ENCODE data around the gene DAPK2. TPM values are rescaled to one million over a fixed set of nuclear protein-coding genes. Genes with fewer than 3 reads are reported as not detected.

The DAPK2 gene
- total RNA-seq, 1 donor, result 2.2 TPM

DNA sequence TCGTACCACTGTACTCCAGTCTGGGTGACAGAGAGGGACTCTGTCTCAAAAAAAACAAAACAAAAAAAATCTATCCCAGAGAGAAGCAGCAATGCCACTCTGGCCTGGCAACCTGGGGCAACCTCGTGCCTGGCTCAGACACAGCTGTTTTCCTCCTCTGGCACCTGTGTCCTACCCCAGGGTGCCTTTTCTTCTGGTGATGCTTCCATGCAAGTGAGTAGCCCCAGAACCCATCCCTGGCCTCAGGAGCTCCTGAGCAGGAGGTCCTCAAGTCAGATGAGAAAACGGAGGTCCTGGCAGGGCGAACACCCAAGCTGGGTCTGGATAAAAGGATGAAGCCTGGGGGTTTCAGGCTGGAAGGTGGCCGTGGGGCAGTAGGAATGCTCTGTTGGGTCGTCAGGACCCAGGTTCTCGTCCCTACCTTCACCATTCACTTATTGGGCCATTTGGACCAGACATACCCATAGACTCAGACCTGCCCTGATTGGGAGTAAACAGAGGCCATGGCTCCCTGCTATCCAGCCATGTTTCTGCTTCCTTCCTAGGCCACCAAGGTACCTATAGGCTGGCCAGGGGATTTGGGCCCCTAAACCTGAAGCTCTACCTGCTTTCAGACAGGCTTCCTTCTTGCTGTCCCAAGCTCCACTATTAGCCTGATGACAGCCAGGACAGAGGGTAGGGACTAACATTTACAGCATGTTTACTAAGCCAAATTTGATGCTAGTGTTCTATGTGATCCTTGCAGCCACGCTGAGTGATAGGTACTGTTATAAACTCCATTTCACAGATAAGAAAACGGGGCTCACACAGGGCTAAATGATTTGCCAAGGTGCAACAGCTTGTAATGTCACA, 102.2 kb downstream of the DAPK2 start:
- Histone ChIP-seq H3K9me3 (ENCODE audit: low read depth, low read length) (no peaks in the 10 kb centered on the region), H3K4me1 (ENCODE audit: insufficient read depth, low read length) (peaks cover 16% of the 10 kb centered on the region), H3K27me3 (ENCODE audit: insufficient read depth, low read length) (no peaks in the 10 kb centered on the region), H3K4me3 (ENCODE audit: low read length) (no peak overlapping the region)

DNA sequence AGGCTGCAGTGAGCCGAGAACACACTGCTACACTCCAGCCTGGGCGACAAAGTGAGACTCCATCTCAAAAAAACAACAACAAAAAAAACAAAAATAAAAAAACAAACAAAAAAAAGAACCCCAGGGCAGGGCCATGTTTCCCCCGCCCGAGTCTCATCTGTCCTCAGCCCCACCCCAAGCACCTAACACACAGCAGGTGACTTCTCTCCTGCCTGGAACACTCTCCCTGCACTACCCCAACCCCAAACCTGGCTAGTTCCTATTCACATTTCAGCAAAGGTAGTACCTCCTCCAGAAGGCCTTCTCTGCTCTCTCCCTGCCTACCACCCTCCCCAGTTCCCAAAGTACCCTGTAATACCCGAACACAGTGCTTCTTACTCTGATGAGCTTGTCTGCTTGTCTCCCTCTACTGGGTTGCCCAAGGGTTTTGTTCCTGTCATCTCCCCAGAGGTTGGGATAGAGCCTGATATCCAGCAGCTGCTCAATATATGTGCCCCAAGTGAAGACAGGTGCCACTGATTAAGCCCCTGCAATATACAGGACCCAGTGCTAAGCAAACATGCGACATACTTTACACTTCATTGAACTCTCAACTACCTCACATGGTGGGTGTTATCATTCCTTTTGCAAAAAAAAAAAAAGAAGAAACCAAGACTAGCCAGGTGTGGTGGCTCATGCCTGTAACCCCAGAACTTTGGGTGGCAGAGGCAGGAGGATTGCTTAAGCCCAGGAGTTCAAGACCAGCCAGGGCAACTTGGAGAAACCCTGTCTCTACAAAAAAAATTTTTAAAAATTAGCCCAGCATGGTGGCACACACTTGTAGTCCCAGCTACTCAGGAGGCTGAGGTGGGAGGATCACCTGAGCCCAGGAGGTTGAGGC, 103.6 kb downstream of the DAPK2 start:
- peaks cover 29% of the 10 kb centered on the region for H3K4me1 ChIP-seq (ENCODE audit: insufficient read depth, low read length)
- no peak overlapping the region for H3K4me3 ChIP-seq (ENCODE audit: low read length)
- no peaks in the 10 kb centered on the region for H3K9me3 ChIP-seq (ENCODE audit: low read depth, low read length)
- H3K27me3 ChIP-seq (ENCODE audit: insufficient read depth, low read length), result no peaks in the 10 kb centered on the region

DNA sequence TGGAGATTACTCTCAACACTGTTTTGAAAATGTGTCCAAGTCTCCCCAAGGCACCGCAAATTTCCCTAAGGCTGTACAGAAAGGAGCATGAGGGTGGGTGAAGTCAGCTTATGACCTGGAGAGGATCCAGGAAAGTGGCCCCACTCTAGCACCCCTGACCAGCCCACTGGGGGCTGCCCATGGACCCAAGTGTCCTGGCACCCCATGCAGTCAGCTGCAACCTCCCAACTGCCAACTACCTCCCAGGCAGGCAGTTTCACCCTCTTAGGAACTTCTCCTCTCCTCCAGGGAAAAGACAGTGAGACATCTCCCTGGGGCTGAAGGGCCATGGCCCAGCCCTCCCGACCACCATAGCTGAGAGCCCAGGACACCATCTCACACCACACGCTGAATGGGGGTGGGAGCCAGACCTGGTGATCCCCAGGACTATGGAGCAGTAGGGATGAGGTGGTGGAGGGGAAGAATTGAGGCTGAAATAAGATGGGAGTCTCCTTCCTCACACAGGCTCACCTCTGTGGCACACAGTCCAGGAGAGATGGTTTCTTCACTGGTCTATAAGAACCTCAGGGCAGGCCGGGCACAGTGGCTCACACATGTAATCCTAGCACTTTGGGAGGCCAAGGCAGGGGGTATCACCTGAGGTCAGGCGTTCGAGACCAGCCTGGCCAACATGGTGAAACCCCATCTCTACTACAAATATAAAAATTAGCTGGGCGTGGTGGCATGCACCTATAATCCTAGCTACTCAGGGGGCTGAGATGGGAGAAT, 104.4 kb downstream of the DAPK2 start:
- Histone ChIP-seq H3K4me3 (ENCODE audit: low read length) (no peak overlapping the region), H3K9me3 (ENCODE audit: low read depth, low read length) (no peaks in the 10 kb centered on the region)

DNA sequence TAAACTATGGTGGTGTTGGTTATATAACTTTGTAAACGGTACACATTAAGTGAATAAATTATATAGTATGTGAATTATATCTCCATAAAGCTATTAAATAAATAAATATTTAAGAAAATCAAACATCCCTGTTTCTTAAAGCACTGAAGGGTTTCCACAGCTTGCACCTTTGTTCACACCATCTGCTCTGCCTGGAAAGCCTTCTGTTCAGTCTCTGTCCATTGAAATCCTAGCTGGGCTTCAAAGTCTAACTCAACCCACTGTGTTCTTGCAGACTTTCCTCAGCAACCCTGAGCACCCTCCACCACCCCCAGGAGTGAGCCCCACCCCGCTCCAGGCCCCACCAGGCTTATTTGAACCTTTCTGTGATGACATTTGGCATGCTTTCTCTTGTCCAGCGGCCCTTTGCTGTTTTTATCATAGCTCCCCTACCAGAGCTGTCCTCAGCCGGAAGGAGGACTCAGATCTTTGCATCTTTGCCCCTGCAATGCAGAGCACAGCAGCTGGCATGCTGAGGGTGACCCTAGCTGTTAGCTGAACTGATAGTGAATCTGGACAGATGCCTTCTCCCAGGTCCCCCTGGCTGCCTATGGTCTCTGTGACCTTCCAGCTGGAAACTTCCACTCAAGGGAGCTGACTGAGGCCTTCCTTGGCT, 105.2 kb downstream of the DAPK2 start:
- Histone ChIP-seq H3K4me3 (ENCODE audit: low read length) (no peak overlapping the region), H3K9me3 (ENCODE audit: low read depth, low read length) (no peaks in the 10 kb centered on the region), H3K4me1 (ENCODE audit: insufficient read depth, low read length) (peaks cover 29% of the 10 kb centered on the region), H3K27me3 (ENCODE audit: insufficient read depth, low read length) (no peaks in the 10 kb centered on the region)

More for the DNA sequence above, 104.4 kb downstream of the DAPK2 start:
- Histone ChIP-seq H3K27me3 (ENCODE audit: insufficient read depth, low read length) (no peaks in the 10 kb centered on the region), H3K4me1 (ENCODE audit: insufficient read depth, low read length) (peaks cover 29% of the 10 kb centered on the region)

DNA sequence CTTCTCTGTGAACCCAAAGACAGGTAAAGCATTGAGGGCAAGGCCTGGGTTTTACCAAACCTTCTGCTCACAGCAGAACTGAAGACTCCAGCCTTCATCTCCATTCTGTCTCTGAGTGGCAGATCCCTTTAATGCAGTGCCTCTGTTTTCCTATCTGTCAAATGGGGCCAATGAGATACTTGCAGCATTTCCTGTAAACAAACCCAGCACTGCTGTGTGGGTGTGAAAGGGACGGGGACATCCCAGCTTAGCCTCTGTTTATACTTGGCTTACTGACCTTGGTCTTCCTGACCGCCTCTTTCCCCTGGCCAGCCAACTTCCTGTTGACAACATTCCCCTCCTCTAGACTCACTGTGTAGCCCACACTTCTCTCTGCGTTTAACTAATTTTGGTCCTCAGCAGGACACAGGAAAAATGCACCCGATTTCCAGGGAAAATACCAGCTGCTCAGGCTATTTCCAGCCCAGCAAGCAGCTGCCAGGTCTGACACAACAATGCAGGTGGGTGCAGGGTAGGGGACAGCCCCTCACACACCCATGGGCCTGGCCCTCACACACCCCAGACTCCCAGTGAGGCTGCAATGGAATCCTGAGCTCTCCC, 106.7 kb downstream of the DAPK2 start:
- Histone ChIP-seq H3K27me3 (ENCODE audit: insufficient read depth, low read length) (no peaks in the 10 kb centered on the region), H3K4me3 (ENCODE audit: low read length) (no peak overlapping the region), H3K4me1 (ENCODE audit: insufficient read depth, low read length) (peaks cover 25% of the 10 kb centered on the region), H3K9me3 (ENCODE audit: low read depth, low read length) (no peaks in the 10 kb centered on the region)

DNA sequence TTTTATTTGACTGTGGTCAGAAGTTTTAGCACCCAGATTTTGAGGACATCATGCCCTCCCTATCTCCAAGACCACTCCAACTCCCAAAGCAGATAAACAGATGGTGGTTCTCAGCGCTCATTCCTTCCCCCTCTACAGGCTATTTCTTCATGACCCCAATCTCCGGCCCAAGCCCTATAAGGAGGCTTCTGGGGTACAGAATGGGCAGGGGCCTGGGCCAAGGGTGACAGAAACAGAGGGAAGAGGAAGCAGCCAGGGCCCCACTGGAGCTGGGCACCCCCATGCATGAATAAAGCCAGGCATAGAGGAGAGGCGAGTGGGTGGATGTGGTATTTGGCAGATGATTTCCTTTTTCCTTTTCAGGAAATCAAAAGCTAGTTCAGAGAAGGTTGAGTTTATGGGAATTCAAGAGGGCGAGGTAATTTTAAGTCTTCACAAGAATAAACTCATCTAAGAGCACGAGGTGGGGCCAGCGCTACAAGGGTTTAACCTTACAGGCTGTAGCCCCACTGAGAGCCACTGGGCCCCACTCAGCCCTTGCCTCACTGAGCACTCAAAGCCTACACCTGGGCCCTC, 107.7 kb downstream of the DAPK2 start:
- H3K27me3 ChIP-seq (ENCODE audit: insufficient read depth, low read length), result no peaks in the 10 kb centered on the region
- H3K4me1 ChIP-seq (ENCODE audit: insufficient read depth, low read length), result peaks cover 25% of the 10 kb centered on the region
- no peaks in the 10 kb centered on the region for H3K9me3 ChIP-seq (ENCODE audit: low read depth, low read length)
- H3K4me3 ChIP-seq (ENCODE audit: low read length), result no peak overlapping the region

DNA sequence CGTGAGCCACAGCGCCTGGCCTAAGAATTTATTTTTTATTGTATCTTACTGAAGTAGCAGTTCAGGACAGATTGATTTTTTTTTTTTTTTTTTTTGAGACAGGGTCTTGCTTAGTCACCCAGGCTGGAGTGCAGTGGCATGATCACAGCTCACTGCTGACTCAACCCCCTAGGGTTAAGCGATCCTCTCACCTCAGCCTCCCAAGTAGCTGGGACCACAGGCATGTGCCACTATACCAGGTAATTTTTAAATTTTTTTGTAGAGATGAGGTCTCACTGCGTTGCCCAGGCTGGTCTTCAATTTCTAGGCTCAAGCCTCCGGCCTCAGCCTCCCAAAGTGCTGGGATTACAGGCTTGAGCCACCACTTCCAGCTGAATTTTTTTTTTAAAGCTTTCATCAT, 112.8 kb downstream of the DAPK2 start:
- Histone ChIP-seq H3K27me3 (ENCODE audit: insufficient read depth, low read length) (no peaks in the 10 kb centered on the region), H3K4me1 (ENCODE audit: insufficient read depth, low read length) (peaks cover 8% of the 10 kb centered on the region), H3K4me3 (ENCODE audit: low read length) (no peak overlapping the region), H3K9me3 (ENCODE audit: low read depth, low read length) (no peaks in the 10 kb centered on the region)

DNA sequence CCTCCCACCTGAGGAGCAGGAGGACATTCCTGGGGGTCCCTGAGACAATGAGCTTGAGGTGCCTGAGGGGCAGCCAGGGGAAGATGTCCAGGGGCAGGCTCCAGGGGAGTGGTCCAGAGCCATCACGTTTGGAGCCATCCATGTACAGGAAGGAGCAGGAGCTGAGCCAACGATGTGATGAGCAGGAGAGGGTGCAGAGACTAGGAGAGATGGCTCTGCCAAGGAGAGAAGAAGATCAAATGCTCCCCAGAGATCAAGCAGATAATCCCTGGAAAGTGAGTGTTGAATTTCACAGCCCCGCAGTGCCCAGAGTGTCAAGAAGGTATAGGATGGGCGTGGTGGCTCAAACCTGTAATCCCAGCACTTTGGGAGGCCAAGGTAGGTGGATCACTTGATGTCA, 114.7 kb downstream of the DAPK2 start:
- Histone ChIP-seq H3K4me1 (ENCODE audit: insufficient read depth, low read length) (no peaks in the 10 kb centered on the region), H3K4me3 (ENCODE audit: low read length) (no peak overlapping the region), H3K27me3 (ENCODE audit: insufficient read depth, low read length) (no peaks in the 10 kb centered on the region), H3K9me3 (ENCODE audit: low read depth, low read length) (no peaks in the 10 kb centered on the region)

DNA sequence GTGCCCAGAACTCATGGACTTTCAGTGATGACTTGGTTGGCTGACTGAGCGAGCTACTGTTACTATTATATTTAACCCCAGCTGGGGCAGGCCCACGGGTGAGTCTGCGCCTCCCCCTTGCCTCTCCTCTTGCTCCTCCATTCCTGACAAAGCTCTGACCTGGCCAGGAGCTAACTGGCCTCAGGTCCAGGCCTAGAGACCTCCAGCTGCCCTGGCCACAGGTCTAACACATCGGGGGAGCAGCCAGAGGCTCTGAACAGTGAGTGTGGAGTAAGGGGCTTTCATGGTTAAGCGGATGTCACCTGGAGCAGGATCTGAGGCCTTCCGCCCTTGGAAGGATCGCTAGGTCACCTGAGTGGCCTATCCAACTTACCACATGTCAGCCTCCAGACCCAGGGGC, 116.3 kb downstream of the DAPK2 start:
- Histone ChIP-seq H3K4me1 (ENCODE audit: insufficient read depth, low read length) (no peaks in the 10 kb centered on the region), H3K9me3 (ENCODE audit: low read depth, low read length) (no peaks in the 10 kb centered on the region), H3K4me3 (ENCODE audit: low read length) (no peak overlapping the region), H3K27me3 (ENCODE audit: insufficient read depth, low read length) (no peaks in the 10 kb centered on the region)

DNA sequence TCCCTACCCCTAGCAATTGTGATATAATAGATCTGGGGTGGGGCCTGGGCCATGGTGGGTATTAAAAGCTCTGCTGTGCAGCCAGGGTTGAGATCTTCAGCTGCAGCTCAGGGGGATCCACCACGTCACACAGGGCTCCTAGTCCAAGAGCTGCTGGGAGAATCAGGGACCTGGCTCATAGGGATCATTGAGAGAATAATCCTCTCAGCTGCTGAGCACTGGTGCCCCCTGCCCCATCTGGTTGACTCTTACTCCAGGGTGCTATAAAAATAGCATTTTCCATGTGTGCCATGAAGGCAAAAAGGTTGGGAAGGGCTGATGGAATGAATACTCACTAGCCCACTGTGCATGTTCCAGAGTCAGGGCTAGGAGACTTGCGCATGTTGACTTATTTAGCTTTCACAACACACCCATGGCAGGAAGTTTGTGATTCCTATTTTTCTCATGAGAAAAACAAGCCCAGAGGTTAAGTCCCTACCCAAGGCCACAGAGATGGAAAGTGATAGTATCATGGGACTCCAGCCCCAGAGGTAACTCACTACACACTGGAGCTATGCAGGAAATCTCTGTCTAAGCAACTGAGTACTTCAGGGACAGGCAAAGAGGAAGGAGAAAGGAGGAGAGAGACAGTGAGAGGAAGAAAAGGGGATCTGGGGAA, 118.0 kb downstream of the DAPK2 start:
- no peaks in the 10 kb centered on the region for H3K4me1 ChIP-seq (ENCODE audit: insufficient read depth, low read length)
- H3K4me3 ChIP-seq (ENCODE audit: low read length), result no peak overlapping the region
- H3K27me3 ChIP-seq (ENCODE audit: insufficient read depth, low read length), result no peaks in the 10 kb centered on the region
- no peaks in the 10 kb centered on the region for H3K9me3 ChIP-seq (ENCODE audit: low read depth, low read length)

DNA sequence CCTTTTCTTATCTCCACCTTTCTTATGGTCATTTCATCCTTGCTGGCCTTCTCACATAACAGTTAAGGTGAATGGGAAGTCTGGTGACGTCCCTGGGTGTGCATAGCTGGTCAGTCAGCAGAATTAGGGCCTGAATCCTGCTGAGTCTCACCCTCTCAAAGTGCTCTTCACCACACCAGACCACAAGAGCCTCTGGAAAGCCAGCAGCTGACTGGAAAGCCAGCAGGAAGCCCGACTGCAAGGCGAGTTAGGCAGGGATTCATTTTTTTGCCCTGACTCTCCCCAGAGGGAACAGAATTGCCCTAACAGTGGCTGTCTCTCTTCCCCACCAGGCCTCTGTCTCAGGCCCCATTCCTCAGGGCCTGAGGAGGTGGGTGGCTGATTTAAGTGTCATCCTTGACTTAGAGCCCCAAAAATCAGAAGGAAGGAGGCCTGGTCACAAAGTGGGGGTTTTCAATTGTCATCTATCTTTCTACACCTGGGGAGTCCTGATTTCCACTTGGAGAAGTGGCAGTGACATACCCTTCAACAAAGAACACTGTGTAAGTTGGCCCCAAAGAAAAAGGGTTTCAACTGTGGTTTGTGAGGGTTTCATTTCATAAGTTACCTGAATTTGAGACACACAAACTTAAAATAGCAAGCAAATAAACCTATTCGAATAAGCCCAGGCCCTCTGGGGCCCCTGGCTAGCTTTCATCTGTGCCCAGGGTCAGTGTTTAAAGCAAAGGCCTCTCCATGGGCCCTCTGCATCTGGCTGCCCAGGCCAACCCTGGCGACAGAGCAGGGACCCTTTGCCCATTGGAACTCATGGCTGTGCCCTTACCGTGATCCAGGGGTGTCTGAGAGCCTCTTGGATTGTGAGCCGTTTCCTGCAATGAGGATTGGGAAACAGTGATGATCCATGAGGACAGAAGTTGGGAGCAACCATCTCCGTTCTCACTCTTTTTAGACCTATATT, 122.0 kb downstream of the DAPK2 start:
- Histone ChIP-seq H3K4me1 (ENCODE audit: insufficient read depth, low read length) (peaks cover 10% of the 10 kb centered on the region), H3K4me3 (ENCODE audit: low read length) (no peak overlapping the region), H3K9me3 (ENCODE audit: low read depth, low read length) (no peaks in the 10 kb centered on the region), H3K27me3 (ENCODE audit: insufficient read depth, low read length) (no peaks in the 10 kb centered on the region)

DNA sequence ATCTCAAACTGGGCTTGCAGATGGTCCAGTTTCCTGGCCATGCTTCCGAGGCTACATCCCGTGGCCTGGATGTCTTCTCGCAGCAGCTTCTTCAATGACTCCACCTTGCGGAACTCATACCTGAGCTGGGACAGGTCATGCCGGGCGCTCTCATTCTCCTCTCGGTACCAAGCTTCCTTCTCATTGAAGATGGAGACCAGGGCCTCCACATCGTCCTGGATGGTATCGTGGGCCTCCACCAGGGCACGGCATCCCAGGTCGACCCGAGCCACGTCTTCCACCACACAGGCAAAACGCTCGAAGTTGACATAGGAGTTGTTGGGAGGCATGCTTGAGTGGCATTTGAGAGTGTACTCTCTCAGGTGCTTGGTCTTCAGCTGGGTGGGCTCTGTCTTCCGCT, 123.4 kb downstream of the DAPK2 start:
- Histone ChIP-seq H3K4me1 (ENCODE audit: insufficient read depth, low read length) (peaks cover 10% of the 10 kb centered on the region), H3K27me3 (ENCODE audit: insufficient read depth, low read length) (no peaks in the 10 kb centered on the region), H3K4me3 (ENCODE audit: low read length) (no peak overlapping the region), H3K9me3 (ENCODE audit: low read depth, low read length) (no peaks in the 10 kb centered on the region)

Measured in mononuclear cell (primary cell).